T-helper 9 cell (primary cell): ENCODE results near the gene B3GNT9.

ENCODE experiments used
- DNase-seq: peaks from one replicate; pipeline ENCODE4 v3.0.0-alpha.2; 2020
- total RNA-seq, 2 donors: gene quantifications; one replicate each; lab custom pipeline; 2026; lab: John Stamatoyannopoulos, UW

B3GNT9 gene, protein sequence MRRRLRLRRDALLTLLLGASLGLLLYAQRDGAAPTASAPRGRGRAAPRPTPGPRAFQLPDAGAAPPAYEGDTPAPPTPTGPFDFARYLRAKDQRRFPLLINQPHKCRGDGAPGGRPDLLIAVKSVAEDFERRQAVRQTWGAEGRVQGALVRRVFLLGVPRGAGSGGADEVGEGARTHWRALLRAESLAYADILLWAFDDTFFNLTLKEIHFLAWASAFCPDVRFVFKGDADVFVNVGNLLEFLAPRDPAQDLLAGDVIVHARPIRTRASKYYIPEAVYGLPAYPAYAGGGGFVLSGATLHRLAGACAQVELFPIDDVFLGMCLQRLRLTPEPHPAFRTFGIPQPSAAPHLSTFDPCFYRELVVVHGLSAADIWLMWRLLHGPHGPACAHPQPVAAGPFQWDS
- 11.6 to 17.1 reads per million in 2 donors for total RNA-seq

DNA sequence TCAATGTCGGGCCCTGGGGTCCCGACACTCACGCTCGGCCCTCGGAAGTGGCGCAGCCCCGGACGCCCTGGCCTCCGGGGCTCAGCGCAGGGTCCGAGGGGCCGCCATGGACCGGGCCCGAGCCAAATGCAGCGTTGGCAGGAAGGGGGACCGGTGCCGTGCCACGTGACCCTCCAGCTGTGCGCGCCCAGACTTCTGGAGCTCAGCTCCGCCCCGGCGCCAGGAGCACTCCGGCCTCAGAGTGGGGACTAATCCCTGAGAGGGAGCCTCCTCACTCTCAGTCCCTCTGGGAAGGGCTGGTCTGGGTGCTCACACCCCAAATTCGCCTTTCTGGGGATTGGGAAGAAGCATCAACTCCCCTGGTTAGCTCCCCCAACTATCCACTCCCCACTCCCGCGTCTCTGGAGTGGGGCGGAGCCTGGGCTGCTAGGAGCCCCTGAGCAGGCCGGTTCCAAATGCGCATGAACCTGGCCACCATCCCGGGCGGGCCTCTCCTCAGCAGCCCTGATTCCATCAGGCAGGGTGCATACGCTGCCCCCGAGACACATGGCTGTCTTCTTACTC is at the start of gene B3GNT9:
B3GNT9 (minus strand) TSS at position 166 of the 564 bp plus-strand sequence. CDS start 513 bp downstream, outside the sequence.
- DNase-seq: no peak

GRCh38 chr16:67200491-67200890 is 49.7 kb upstream of the B3GNT9 start:
- no peak for DNase-seq

- DNase-seq: no peak
These were observed 49.0 kb upstream of the B3GNT9 start for GRCh38 chr16:67199808-67200198.

DNA sequence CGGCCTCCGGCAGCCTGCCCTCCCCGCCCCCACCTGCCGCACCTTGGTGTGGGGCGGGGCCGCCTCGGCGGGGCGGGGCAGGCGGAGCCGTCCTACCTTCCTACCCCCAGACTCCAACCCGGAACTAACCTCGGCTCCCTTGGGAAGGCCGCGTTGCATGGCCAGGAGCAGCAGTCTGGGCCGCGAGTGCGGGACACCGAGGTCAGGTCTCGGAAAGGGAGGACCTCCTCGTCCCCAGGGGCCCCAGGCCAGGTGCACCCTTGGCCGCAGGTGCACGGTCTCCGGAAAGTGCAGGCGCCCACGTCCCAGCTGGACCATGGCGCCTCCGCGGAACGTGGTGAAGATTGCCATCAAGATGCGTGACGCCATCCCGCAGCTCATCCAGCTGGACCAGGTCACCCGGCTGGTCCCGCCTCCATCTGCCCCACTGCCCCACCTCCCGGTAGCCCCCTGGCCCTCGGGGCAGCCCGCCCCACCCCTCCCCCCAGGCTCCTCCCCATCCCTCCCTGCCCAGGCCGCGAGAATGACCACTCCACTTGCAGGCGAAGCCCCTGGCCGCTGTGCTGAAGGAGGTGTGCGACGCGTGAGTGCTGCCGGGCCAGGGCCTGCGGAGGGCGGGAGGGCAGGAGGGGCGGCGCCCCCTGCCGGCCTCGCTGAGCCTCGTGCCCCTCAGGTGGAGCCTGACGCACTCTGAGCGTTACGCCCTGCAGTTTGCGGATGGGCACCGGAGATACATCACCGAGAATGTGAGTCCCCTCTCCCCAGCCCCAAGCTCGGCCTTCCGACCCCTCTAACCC is 48.4 kb upstream of the B3GNT9 start, which contains the start of gene ELMO3:
ELMO3 (plus strand) TSS at position 121 of the 797 bp plus-strand sequence; CDS start at position 317, 196 bp downstream.
- DNase-seq: no peak

DNA sequence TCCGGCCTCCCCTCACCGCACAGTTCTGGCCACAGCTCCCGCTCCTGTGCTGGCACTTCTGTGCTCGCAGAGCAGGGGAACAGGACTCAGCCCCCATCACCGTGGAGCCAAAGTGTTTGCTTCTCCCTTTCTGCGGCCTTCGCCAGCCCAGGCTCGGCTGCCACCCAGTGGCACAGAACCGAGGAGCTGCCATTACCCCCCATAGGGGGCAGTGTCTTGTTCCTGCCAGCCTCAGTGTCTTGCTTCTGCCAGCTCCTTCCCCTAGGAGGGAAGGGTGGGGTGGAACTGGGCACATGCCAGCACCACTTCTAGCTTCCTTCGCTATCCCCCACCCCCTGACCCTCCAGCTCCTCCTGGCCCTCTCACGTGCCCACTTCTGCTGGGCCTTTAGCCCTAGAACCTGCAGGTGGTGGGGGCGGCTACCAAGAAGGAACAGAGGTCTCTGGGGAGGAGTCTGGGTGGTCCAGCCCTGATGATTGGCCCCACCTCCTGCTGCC is 47.5 kb upstream of the B3GNT9 start:
- DNase-seq: no peak

- DNase-seq: no peak
These were observed 46.9 kb upstream of the B3GNT9 start for GRCh38 chr16:67197704-67198103.

DNA sequence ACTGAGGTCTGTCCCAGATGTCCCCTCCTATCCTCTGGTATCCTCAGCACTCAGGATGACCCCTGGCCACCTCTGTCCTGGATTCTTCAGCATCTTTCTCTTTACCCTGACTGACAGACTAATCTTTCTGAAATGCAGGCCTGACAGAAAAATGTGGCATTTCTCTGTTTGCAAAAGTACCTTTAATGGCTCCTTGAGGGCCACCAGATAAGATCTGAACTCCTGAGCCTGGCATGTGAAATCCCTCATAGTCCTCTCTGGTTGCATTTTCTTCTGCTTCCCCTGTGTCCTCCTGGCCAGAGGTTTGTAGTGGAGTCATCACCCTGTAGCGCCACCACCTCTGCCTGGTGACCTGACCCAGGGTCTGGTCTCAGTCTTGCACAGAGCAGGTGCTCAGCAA is 46.1 kb upstream of the B3GNT9 start:
- no peak for DNase-seq

DNA sequence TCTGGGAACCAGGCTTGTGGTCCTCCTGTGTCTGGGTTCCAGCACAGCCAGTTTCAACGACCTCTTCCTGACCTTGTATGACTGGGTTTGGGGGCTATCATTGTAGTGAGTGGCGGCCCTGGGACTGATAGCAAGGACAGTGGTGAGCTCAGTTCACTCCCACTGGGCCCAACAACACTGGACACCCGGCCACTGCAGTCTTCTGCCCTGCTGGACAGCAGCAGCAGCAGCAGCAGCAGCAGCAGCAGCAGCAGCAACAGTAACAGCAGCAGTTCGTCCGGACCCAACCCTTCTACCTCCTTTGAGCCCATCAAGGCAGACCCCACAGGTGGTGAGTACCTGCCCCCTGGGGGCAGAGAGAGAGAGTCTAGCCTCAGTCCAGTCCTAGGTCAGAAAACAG is 44.9 kb upstream of the B3GNT9 start:
- no peak for DNase-seq

- no peak for DNase-seq
These were observed 43.5 kb upstream of the B3GNT9 start for GRCh38 chr16:67194260-67194659.

GRCh38 chr16:67193536-67193935 is 42.7 kb upstream of the B3GNT9 start:
- DNase-seq: no peak

GRCh38 chr16:67192781-67193361 is 42.1 kb upstream of the B3GNT9 start:
- DNase-seq: no peak

DNA sequence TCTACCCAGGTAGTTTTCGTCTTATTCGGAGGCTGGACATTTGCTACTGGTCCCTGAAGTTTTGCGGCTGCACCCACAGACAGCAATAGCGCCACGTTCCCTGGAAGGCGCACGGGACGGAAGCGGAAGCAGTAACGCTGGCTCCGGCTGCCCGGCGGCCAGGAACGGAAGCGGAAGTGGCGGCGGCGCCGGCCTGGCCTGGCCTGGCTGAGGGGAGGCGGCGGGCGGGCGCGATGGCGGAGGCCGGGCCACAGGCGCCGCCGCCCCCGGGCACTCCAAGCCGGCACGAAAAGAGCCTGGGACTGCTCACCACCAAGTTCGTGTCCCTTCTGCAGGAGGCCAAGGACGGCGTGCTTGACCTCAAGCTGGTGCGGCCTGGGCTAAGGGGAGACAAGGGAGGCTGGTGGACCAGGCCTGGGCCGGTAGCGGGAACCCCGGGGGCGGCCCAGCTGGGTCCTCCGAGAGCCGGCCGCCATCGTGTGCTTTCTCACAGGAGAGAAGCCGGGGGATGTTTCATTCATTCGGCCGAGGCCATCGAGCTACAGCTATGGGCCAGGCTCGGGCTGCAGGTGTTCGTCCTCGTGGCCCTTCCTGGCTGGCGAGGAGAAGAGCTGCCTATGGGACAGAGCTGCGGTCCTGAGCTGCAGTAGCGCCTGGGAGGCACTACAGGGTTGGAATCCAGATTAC is 41.3 kb upstream of the B3GNT9 start, which contains the start of gene E2F4:
E2F4 (plus strand) TSS at position 161 of the 687 bp plus-strand sequence; CDS start at position 234, 73 bp downstream.
- peak; percentile 78 for DNase-seq

GRCh38 chr16:67191411-67191994 is 40.7 kb upstream of the B3GNT9 start:
- DNase-seq: no peak

GRCh38 chr16:67190448-67191399 is 39.9 kb upstream of the B3GNT9 start:
- no peak for DNase-seq

DNA sequence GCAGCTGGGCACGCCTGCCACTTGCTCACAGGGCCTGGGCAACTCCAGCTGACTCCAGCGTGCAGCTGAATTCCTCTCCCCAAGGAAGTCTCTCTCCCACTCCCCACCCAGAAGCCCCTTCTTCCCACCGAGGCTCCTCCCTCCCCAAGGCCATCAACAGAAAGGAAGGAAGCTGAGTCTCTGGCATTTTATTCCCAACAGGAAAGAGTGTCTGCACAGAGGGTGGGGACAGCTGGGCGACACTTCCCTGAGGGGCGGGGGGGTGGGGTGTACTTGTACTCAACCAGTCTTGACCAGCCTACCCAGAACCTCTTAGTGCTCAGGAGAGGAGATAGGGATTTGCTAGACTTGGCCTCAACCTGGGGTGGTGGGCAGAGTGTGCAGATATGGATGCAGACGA is 39.2 kb upstream of the B3GNT9 start, which contains the start of gene EXOC3L1:
EXOC3L1 (minus strand) TSS at position 96 of the 400 bp plus-strand sequence. CDS start 460 bp downstream, outside the sequence.
- no peak for DNase-seq

GRCh38 chr16:67188798-67189197 is 38.0 kb upstream of the B3GNT9 start:
- no peak for DNase-seq

- DNase-seq: no peak
These were observed 37.5 kb upstream of the B3GNT9 start for GRCh38 chr16:67188323-67188722.

DNA sequence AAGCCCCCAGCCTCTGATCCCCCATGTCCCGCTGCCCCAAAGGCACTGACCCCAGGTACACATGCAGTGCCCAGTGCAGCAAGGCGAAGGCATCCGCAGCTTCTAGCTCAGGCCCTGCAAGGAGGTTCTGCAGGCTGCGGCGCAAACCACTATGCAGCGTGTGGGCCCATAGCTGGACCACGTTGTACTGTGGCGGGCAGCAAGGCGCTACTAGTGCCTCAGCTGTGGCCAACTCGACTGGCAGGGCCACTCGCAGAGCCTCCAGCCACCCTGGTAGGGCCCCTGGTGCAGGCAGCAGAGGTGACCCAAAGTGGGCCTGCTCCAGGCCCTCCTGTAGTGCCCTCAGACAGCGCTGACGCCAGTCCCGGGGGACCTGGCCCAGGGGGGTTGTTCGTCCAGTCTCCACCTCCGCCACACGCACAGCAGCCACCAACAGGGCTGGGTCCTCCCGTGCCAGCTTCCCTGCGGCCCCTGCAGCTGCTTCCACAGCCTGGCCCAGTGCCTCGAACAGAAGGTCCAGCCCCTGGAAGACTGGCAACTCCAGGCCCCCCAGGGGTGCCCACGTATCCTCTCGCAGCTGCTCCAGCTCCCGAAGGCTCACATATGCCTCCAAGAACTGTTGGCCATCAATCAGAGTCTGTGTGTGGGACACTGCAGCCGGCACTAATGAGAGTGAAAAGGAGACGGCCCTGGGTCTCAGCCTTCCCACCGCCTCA is 36.5 kb upstream of the B3GNT9 start:
- no peak for DNase-seq

DNA sequence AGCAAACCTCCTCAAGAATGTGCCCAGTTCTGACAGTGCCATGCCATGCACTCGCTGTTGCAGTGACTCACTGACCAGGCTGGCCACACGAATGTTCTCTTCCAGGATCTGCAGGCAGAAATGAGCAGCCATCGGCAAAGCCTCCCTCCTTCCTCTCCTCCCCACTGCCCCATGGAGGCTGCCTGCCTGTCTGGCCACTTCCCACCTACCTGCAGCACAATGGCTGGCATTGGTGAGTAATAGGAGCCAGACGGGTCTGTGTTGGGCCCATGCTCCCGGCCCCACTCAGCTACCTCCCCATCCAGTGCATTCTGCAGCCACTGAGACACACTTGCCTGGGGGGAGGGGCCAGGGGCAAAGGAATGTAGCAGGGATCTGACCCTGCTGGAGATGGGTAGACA is 35.8 kb upstream of the B3GNT9 start:
- DNase-seq: no peak
